ENCODE data around the gene DISC1.

DNA sequence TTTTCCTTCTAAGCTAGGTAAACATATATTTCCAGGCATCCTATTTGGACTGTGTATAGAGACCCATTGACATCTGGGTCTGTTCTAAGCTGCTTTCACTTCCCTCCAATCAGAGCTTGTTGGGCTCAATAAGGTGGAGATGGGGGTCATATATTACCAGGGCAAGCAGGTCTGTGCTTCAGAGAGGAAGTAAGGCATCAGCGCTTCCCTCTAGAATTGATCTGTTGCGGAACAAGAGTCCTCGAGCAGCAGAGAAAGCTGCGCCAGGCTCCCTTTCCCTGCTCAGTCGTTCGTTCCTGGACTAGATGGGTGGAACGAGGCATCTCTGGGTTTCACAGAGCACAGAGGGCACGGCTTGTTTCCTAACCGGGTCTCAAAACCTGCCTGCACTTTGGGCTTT, 63.5 kb downstream of the DISC1 start:
- TF ChIP-seq CTCF (IDR thresholded peaks at IDR 0.05; ENCODE audit: low read depth, low read length): no peak
- no peak for TF ChIP-seq EZH2phosphoT487 (IDR thresholded peaks at IDR 0.05; ENCODE audit: low read depth)
